IPS DF 6.9 (cell line): ENCODE results near the gene ASGR1.

Source experiments
- DNase-seq: peaks from one replicate; pipeline ENCODE4 v3.0.0-alpha.2; 2013; ENCODE audit warnings: low read depth, low spot score
- H3K27ac ChIP-seq: one replicate; pipeline ENCODE4 v1.5.1; 2013; ENCODE audit warnings: low read length, control low read depth
- H3K27me3 ChIP-seq: 2 replicates; pipeline ENCODE4 v1.6.1; 2013; ENCODE audit warnings: mild to moderate bottlenecking, low read length; ENCODE audit not compliant: control insufficient read depth, insufficient read depth
- H3K36me3 ChIP-seq: 2 replicates; pipeline ENCODE4 v1.6.1; 2013; ENCODE audit warnings: low read length; ENCODE audit not compliant: control insufficient read depth, insufficient read depth
- H3K4me1 ChIP-seq: 2 replicates; pipeline ENCODE4 v1.6.1; 2013; ENCODE audit warnings: low read length; ENCODE audit not compliant: control insufficient read depth, insufficient read depth
- H3K4me3 ChIP-seq: 2 replicates; pipeline ENCODE4 v1.5.1; 2013; ENCODE audit warnings: mild to moderate bottlenecking, low read length
- H3K9me3 ChIP-seq: 2 replicates; pipeline ENCODE4 v1.6.1; 2013; ENCODE audit warnings: low read length, inconsistent platforms; ENCODE audit not compliant: control insufficient read depth, insufficient read depth
- WGBS: extraction: QIAGEN DNeasy Blood & Tissue Kit; methylation state at CpG from one replicate; pipeline ENCODE4 v1.1.7; 2013; ENCODE audit warnings: mixed read lengths, missing lambda C conversion rate; ENCODE audit not compliant: insufficient read length, insufficient coverage; 5-methylcytosine and 5-hydroxymethylcytosine counted together

Gene ASGR1

GRCh38 chr17:7221278-7222092, 42.3 kb upstream of the ASGR1 start:
- no peak overlapping the region for H3K4me3 ChIP-seq
- peaks cover 34% of the 10 kb centered on the region for H3K36me3 ChIP-seq
- H3K9me3 ChIP-seq, result no peaks in the 10 kb centered on the region
- no peaks in the 10 kb centered on the region for H3K27me3 ChIP-seq
- H3K4me1 ChIP-seq, result peaks cover 1% of the 10 kb centered on the region; the same call in 1 of the 2 replicates
- DNase-seq, result no peak
- H3K27ac ChIP-seq, result no peak overlapping the region
- no CpG with 5 or more reads among the region's 10 CpGs for WGBS

- H3K9me3 ChIP-seq, result no peaks in the 10 kb centered on the region
- peaks cover 3% of the 10 kb centered on the region for H3K4me1 ChIP-seq
- peaks cover 29% of the 10 kb centered on the region for H3K36me3 ChIP-seq
- no peak for DNase-seq
- H3K27ac ChIP-seq, result no peak overlapping the region
- no peaks in the 10 kb centered on the region for H3K27me3 ChIP-seq
- H3K4me3 ChIP-seq, result peak overlapping the region; percentile 71; the same call in 1 of the 2 replicates
- WGBS, result no CpG with 5 or more reads among the region's 11 CpGs
Measured at GRCh38 chr17:7220593-7221277, 41.6 kb upstream of the ASGR1 start.

- WGBS, result no CpG with 5 or more reads among the region's 63 CpGs
Measured at GRCh38 chr17:7219812-7220592, 40.8 kb upstream of the ASGR1 start, which contains the start of the genes ACADVL and DLG4. ACADVL (plus strand) TSS chr17:7219938; CDS start chr17:7219985, 47 bp downstream. DLG4 (minus strand) TSS chr17:7219836.

GRCh38 chr17:7219229-7219811, 40.1 kb upstream of the ASGR1 start:
- no peak for DNase-seq
- Histone ChIP-seq H3K27me3 (no peaks in the 10 kb centered on the region), H3K9me3 (no peaks in the 10 kb centered on the region), H3K27ac (no peak overlapping the region), H3K4me1 (peaks cover 3% of the 10 kb centered on the region), H3K4me3 (peak overlapping the region; percentile 71; the same call in 1 of the 2 replicates), H3K36me3 (peaks cover 25% of the 10 kb centered on the region)
- no CpG with 5 or more reads among the region's 12 CpGs for WGBS

More at GRCh38 chr17:7219812-7220592, 40.8 kb upstream of the ASGR1 start, which contains the start of the genes ACADVL and DLG4:
- Histone ChIP-seq H3K4me1 (peaks cover 3% of the 10 kb centered on the region), H3K27me3 (no peaks in the 10 kb centered on the region), H3K27ac (no peak within 1 kb of the TSS), H3K9me3 (no peaks in the 10 kb centered on the region), H3K4me3 (peak within 1 kb of the TSS; percentile 71), H3K36me3 (peaks cover 29% of the 10 kb centered on the region)
- DNase-seq, result peak; percentile 61

- H3K9me3 ChIP-seq, result no peaks in the 10 kb centered on the region
- no peak for DNase-seq
- H3K4me3 ChIP-seq, result no peak overlapping the region
- WGBS, result no CpG with 5 or more reads among the region's 6 CpGs
- no peaks in the 10 kb centered on the region for H3K27me3 ChIP-seq
- H3K36me3 ChIP-seq, result peaks cover 19% of the 10 kb centered on the region
- no peak overlapping the region for H3K27ac ChIP-seq
- peaks cover 3% of the 10 kb centered on the region for H3K4me1 ChIP-seq
Measured at GRCh38 chr17:7218758-7219157, 39.6 kb upstream of the ASGR1 start.

- Histone ChIP-seq H3K9me3 (no peaks in the 10 kb centered on the region), H3K27me3 (no peaks in the 10 kb centered on the region), H3K36me3 (peaks cover 13% of the 10 kb centered on the region; the same call in 1 of the 2 replicates), H3K4me3 (no peak overlapping the region), H3K27ac (no peak overlapping the region), H3K4me1 (peaks cover 3% of the 10 kb centered on the region)
- no peak for DNase-seq
- no CpG with 5 or more reads among the region's 6 CpGs for WGBS
Measured at GRCh38 chr17:7218166-7218565, 39.0 kb upstream of the ASGR1 start.

GRCh38 chr17:7217113-7217987, 38.2 kb upstream of the ASGR1 start:
- H3K27ac ChIP-seq, result no peak overlapping the region
- H3K36me3 ChIP-seq, result peaks cover 7% of the 10 kb centered on the region; the same call in 1 of the 2 replicates
- H3K9me3 ChIP-seq, result no peaks in the 10 kb centered on the region
- H3K4me1 ChIP-seq, result peaks cover 3% of the 10 kb centered on the region
- H3K27me3 ChIP-seq, result no peaks in the 10 kb centered on the region
- H3K4me3 ChIP-seq, result peak overlapping the region; percentile 35; the same call in 1 of the 2 replicates
- DNase-seq, result no peak
- no CpG with 5 or more reads among the region's 32 CpGs for WGBS

- Histone ChIP-seq H3K4me1 (peaks cover 3% of the 10 kb centered on the region), H3K9me3 (no peaks in the 10 kb centered on the region), H3K27me3 (no peaks in the 10 kb centered on the region), H3K36me3 (0 out of 2 replicates have a peak, but pooled peaks cover 3% of the 10 kb centered on the region), H3K27ac (no peak overlapping the region), H3K4me3 (peak overlapping the region; percentile 35; the same call in 1 of the 2 replicates)
- WGBS, result no CpG with 5 or more reads among the region's 7 CpGs
- DNase-seq, result no peak
Measured at GRCh38 chr17:7216242-7217112, 37.3 kb upstream of the ASGR1 start.
